Daoy (cell line): ENCODE measurements around the gene LHX4. TPM values are rescaled to one million over a fixed set of nuclear protein-coding genes. Genes with fewer than 3 reads are reported as not detected.
A peak's percentile ranks its signal among the peaks of the same experiment; 100 is the strongest.

ENCODE experiments used
- DNase-seq: peaks from one replicate; pipeline ENCODE4 v3.0.0-alpha.2; 2015; ENCODE audit warnings: low read depth
- total RNA-seq: library from RNA; depleted of rRNA; stranded (reverse); fragments of >200 nt; shearing (Covaris generic); gene quantifications from 2 replicates; pipeline ENCODE4 v1.2.3, GENCODE V29; 2014; rRNA removed

The LHX4 gene
- total RNA-seq, 1 experiment from 2014 or later, result 0.17 TPM

- DNase-seq, result no peak
Measured at GRCh38 chr1:180299479-180300221, 69.6 kb downstream of the LHX4 start.

- peak; percentile 10 for DNase-seq
Measured at GRCh38 chr1:180301135-180301742, 71.2 kb downstream of the LHX4 start.

GRCh38 chr1:180309338-180309737 lies 79.3 kb downstream of the LHX4 start:
- no peak for DNase-seq

GRCh38 chr1:180310095-180310494 lies 80.0 kb downstream of the LHX4 start:
- DNase-seq, result no peak

GRCh38 chr1:180311011-180311730 lies 81.1 kb downstream of the LHX4 start:
- peak; percentile 21 for DNase-seq

- DNase-seq, result no peak
Measured at GRCh38 chr1:180312926-180313325, 82.9 kb downstream of the LHX4 start.

- DNase-seq, result no peak
Measured at GRCh38 chr1:180327089-180327488, 97.0 kb downstream of the LHX4 start.

Other genes starting within 250 kb of the LHX4 start
- 155 and 172 TPM in 2 replicates for gene QSOX1, start 75.4 kb upstream of the LHX4 start, total RNA-seq